GM12864 (cell line): ENCODE data around the gene NFIA.
"Not testable (repeated sequence)": the region's sequence is repeated elsewhere in the genome, so short reads cannot be mapped to it uniquely, and the experiment has no call there.

Experiments used
- DNase-seq: peaks from one replicate; pipeline ENCODE4 v3.0.0-alpha.2; 2011; ENCODE audit warnings: low read depth
- H3K4me3 ChIP-seq: 2 replicates; pipeline ENCODE4 v1.5.1; 2011; ENCODE audit warnings: mild to moderate bottlenecking, low read depth, low read length, control low read depth
- TF ChIP-seq, protein P1 (sequence below): IDR thresholded peaks from 2 replicates; pipeline ENCODE4 v1.5.1; 2011; ENCODE audit warnings: low read depth, mild to moderate bottlenecking, moderate library complexity, low read length, control low read depth, inconsistent platforms; ENCODE audit errors: missing control alignments

The NFIA gene

DNA sequence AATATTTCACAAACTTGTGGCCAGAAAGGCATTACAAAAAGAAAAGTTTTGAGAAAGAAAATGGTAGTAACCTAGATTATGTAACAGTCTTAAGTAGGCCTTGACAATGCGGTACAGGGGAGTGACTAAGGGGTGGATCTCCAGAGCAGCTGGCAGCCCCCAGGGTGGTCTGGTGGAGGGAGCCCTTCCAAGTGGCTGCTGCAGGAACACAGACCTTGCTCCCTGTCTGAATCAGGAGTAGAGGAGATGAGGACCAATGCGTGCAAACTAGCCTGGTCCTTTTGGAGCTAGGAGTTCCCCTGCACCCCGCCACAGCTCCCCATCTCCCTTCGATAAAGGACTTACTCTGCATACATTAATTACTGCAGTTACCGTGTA is 189.0 kb downstream of the NFIA start:
- TF ChIP-seq, protein P1, sequence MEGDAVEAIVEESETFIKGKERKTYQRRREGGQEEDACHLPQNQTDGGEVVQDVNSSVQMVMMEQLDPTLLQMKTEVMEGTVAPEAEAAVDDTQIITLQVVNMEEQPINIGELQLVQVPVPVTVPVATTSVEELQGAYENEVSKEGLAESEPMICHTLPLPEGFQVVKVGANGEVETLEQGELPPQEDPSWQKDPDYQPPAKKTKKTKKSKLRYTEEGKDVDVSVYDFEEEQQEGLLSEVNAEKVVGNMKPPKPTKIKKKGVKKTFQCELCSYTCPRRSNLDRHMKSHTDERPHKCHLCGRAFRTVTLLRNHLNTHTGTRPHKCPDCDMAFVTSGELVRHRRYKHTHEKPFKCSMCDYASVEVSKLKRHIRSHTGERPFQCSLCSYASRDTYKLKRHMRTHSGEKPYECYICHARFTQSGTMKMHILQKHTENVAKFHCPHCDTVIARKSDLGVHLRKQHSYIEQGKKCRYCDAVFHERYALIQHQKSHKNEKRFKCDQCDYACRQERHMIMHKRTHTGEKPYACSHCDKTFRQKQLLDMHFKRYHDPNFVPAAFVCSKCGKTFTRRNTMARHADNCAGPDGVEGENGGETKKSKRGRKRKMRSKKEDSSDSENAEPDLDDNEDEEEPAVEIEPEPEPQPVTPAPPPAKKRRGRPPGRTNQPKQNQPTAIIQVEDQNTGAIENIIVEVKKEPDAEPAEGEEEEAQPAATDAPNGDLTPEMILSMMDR: no peak
- DNase-seq: no peak
- no peak overlapping the region for H3K4me3 ChIP-seq

- no peak overlapping the region for H3K4me3 ChIP-seq
- TF ChIP-seq, protein P1: no peak
- DNase-seq: no peak
Observed at GRCh38 chr1:61273167-61273705, 190.9 kb downstream of the NFIA start.

GRCh38 chr1:61273861-61274260 is 191.5 kb downstream of the NFIA start:
- DNase-seq: no peak
- TF ChIP-seq, protein P1: no peak
- no peak overlapping the region for H3K4me3 ChIP-seq

DNA sequence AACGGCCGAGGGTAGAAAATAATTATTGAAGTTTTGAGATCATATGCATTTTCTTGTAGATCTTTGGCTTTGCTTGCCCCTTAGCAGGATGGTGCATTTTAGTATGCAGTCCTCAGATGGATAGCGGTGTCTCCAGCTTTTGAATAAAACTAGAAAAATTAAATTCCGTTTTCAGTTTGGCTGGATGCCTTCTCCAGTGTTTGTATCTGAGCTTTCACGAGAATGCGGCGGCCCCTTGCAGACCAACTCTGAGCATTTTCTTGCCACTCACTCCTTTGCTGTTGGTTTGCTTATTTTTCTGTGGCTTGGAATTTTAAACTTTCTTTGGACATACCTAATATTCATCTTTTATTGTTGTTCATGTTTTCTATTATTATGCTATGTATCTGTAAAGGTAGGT is 192.6 kb downstream of the NFIA start:
- H3K4me3 ChIP-seq: no peak overlapping the region
- TF ChIP-seq, protein P1: no peak
- no peak for DNase-seq

DNA sequence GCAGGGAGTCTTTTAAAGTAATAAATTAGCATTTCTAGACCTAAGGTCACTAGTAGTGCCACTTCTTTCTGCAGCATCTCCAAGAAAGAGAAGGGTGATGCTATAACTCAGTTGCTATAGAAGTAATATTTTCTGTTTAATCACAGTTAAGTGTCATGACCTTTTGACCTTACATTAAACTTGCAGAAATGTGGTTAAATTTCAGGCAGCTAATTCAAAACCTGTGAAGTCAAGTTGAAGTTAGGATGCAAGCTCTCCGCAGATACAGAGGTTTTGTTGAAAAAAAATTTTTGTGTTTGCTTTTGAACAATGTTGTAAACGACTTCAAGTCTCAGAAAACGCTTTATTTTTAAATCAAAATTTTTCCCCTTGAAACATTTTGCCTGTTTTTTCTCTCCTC is 193.9 kb downstream of the NFIA start:
- TF ChIP-seq, protein P1: no peak
- DNase-seq: no peak
- H3K4me3 ChIP-seq: no peak overlapping the region

GRCh38 chr1:61277121-61277690 is 194.8 kb downstream of the NFIA start:
- no peak overlapping the region for H3K4me3 ChIP-seq
- TF ChIP-seq, protein P1: no peak
- DNase-seq: no peak

DNA sequence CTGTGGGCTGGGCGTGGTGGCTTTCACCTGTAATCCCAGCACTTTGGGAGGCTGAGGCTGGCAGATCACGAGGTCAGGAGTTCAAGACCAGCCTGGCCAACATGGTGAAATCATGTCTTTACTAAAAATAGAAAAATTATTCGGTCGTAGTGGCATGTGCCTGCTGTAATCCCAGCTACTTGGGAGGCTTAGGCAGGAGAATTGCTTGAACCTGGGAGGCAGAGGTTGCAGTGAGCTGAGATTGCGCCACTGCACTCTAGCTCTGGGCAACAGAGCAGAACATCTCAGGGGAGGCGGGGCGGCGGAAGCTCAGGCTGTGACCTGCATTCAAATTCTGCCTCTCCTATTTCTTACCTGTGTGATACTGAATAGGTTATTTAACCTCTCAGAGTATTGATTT is 196.1 kb downstream of the NFIA start:
- not testable (repeated sequence) for DNase-seq, H3K4me3 ChIP-seq

GRCh38 chr1:61278966-61279365 is 196.6 kb downstream of the NFIA start:
- H3K4me3 ChIP-seq: no peak overlapping the region
- TF ChIP-seq, protein P1: no peak
- no peak for DNase-seq
